Heart left ventricle (tissue), 16 donors: ENCODE measurements around the gene C20orf202. TPM values are rescaled to one million over a fixed set of nuclear protein-coding genes. Genes with fewer than 3 reads are reported as not detected.

Source experiments
- ATAC-seq, 4 donors: fragments of 200-7000 bp; cut with Tn5 transposase; one replicate each; pipeline ENCODE4 v1.9.1; 2020 to 2022; ENCODE audit warnings: moderate library complexity in 4 of 4, mild to moderate bottlenecking in 3 of 4, moderate number of reproducible peaks in 1 of 4
- DNase-seq, 5 donors: peaks; one replicate each; pipeline ENCODE4 v3.0.0-alpha.2; 2020
- H3K27ac ChIP-seq, 12 donors: fragments of 200-600 bp; sonication (generic) in 4 of 12; one replicate each; pipeline versions ENCODE4 v1.5.0 to v1.8.0; 2016 to 2022; ENCODE audit warnings: mild to moderate bottlenecking in 2 of 12
- H3K27me3 ChIP-seq, 9 donors: fragments of 200-600 bp; sonication (generic) in 2 of 9; one replicate each; pipeline versions ENCODE4 v1.5.1 to v1.8.0; 2016 to 2022; ENCODE audit warnings: mild to moderate bottlenecking in 3 of 9
- H3K36me3 ChIP-seq, 9 donors: fragments of 200-600 bp; sonication (generic) in 2 of 9; one replicate each; pipeline versions ENCODE4 v1.5.0 to v1.8.0; 2018 to 2022; ENCODE audit warnings: mild to moderate bottlenecking in 2 of 9
- H3K4me1 ChIP-seq, 12 donors: fragments of 200-600 bp; sonication (generic) in 4 of 12; one replicate each; pipeline versions ENCODE4 v1.5.0 to v1.8.0; 2016 to 2022; ENCODE audit warnings: mild to moderate bottlenecking in 3 of 12
- H3K4me3 ChIP-seq, 12 donors: fragments of 200-600 bp; sonication (generic) in 4 of 12; one replicate each; pipeline versions ENCODE4 v1.5.0 to v1.8.0; 2017 to 2022; ENCODE audit warnings: mild to moderate bottlenecking in 9 of 12, moderate library complexity in 4 of 12
- H3K9me3 ChIP-seq, 12 donors: fragments of 200-600 bp; sonication (generic) in 4 of 12; one replicate each; pipeline versions ENCODE4 v1.5.0 to v1.8.0; 2016 to 2022; ENCODE audit warnings: mild to moderate bottlenecking in 1 of 12
- CTCF ChIP-seq, 12 donors: fragments of 200-600 bp; sonication (generic) in 4 of 12; IDR thresholded peaks; one replicate each; pipeline versions ENCODE4 v1.5.0 to v1.8.0; 2018 to 2022; ENCODE audit warnings: antibody characterized with exemption in 12 of 12, mild to moderate bottlenecking in 5 of 12
- POLR2A ChIP-seq, 2 donors: fragments of 450-650 bp; IDR thresholded peaks; one replicate each; pipeline ENCODE4 v1.6.1; 2017; ENCODE audit warnings: antibody characterized with exemption in 2 of 2, mild to moderate bottlenecking in 2 of 2, moderate library complexity in 2 of 2
- WGBS, 4 donors: extraction: QIAGEN DNeasy Blood & Tissue Kit in 2 of 4; methylation state at CpG; one replicate each; pipeline versions ENCODE4 v1.1.5 to v1.1.7; 2013 to 2018; 5-methylcytosine and 5-hydroxymethylcytosine counted together
- intact Hi-C, 10 donors: fragments of 100-400 bp; cut with DNase I; formaldehyde crosslinking; loops; one replicate each; pipeline versions ENCODE4 v1.11.1 to v1.14.2; 2022
- polyA plus RNA-seq, 2 donors: library from polyadenylated mRNA; stranded (reverse); fragments of 200-250 nt; gene quantifications; one replicate each; pipeline ENCODE4 v1.2.3, GENCODE V29; 2013
- total RNA-seq, 9 donors: library from RNA; depleted of rRNA in 2 of 9; stranded (reverse); fragments of >200 nt in 2 of 9; fragmentation: NEBNext Ultra II Directional in 3 of 9; extraction: Animal tissue kit (Norgen Biotek cat#: 25700) in 3 of 9; gene quantifications; one replicate each; pipeline versions ENCODE4 v1.1.0 to v1.2.4, GENCODE V29; 2016 to 2023
- donor health status: ischemic (EF 13 %, LVEDD 7.1; RV severe dilation, severe dysfunction).
- donor health status: healthy with polysubstance abuse.
- donor health status: DM: no; HTN: yes; CAD: no.
- donor health status: DM: no; HTN: no; CAD: no.
- donor health status: ischemic (EF 25% LVEDD 6.9; RV normal size, moderate dysfunction).
- donor health status: ischemic (EF 25% LVEDD 5.7; RV mildly dilated, moderate dysfunction).
- donor health status: healthy.
- donor health status: DM: yes; HTN: yes; CAD: no.
- donor health status: ischemic (EF 35%, LVEDD 5.7; RV mildly dilated, moderate dysfunction).
- donor health status: nonischemic (EF 11% LVEDD 7.7; RV severe dilation, severe dysfunction).
- donor health status: DM: yes; HTN: yes; CAD: no.
- donor health status: PGD.
- donor health status: ischemic (EF 29% LVEDD 5.4; RV normal size, mild dysfunction).
- donor health status: nonischemic (EF 23%, LVEDD 6.1; RV moderate dilation, normal function).

The C20orf202 gene
- total and polyA plus RNA-seq, 11 donors, result 0.21 to 0.47 (median 0.32) TPM; not detected in 1

- H3K36me3 ChIP-seq, result peaks cover 4 to 83% (median 53%) of the 10 kb centered on the region in 9 donors
- ATAC-seq (no peak), DNase-seq (no peak)
- H3K9me3 ChIP-seq, result peaks cover 0 to 7% (median 0%) of the 10 kb centered on the region in 12 donors
- H3K4me3 ChIP-seq, result no peak overlapping the region
- intact Hi-C loops, result no loop called here
- no peak overlapping the region for H3K27ac ChIP-seq
- no peak for TF ChIP-seq POLR2A (IDR thresholded peaks at IDR 0.05)
- no peak for TF ChIP-seq CTCF (IDR thresholded peaks at IDR 0.05)
- WGBS, 4 donors, result 94 to 99% (median 97%) methylated on average over 10 of the region's 10 CpGs
- H3K27me3 ChIP-seq, result no peaks in the 10 kb centered on the region
- peaks cover 0 to 19% (median 0%) of the 10 kb centered on the region in 12 donors for H3K4me1 ChIP-seq
Observed at GRCh38 chr20:1160496-1160895, 42.8 kb upstream of the C20orf202 start.

GRCh38 chr20:1160991-1161390 lies 42.3 kb upstream of the C20orf202 start:
- Histone ChIP-seq H3K36me3 (peaks cover 4 to 83% (median 56%) of the 10 kb centered on the region in 9 donors), H3K27me3 (no peaks in the 10 kb centered on the region), H3K27ac (no peak overlapping the region), H3K4me3 (no peak overlapping the region), H3K4me1 (peaks cover 0 to 19% (median 0%) of the 10 kb centered on the region in 12 donors), H3K9me3 (peaks cover 0 to 6% (median 0%) of the 10 kb centered on the region in 12 donors)
- TF ChIP-seq CTCF (IDR thresholded peaks at IDR 0.05) (no peak), POLR2A (IDR thresholded peaks at IDR 0.05) (no peak)
- WGBS, 4 donors, result 91 to 100% (median 99%) methylated on average over 11 to 12 of the region's 12 CpGs
- intact Hi-C loops, result no loop called here
- DNase-seq (no peak), ATAC-seq (no peak)

GRCh38 chr20:1163105-1163504 lies 40.1 kb upstream of the C20orf202 start:
- H3K9me3 ChIP-seq, result no peaks in the 10 kb centered on the region
- TF ChIP-seq CTCF (IDR thresholded peaks at IDR 0.05) (no peak), POLR2A (IDR thresholded peaks at IDR 0.05) (no peak)
- H3K4me3 ChIP-seq, result no peak overlapping the region
- peaks cover 0 to 19% (median 0%) of the 10 kb centered on the region in 12 donors for H3K4me1 ChIP-seq
- intact Hi-C loops, result no loop called here
- peaks cover 4 to 93% (median 75%) of the 10 kb centered on the region in 9 donors for H3K36me3 ChIP-seq
- WGBS, 4 donors, result 94 to 98% (median 96%) methylated on average over 6 of the region's 6 CpGs
- ATAC-seq (no peak), DNase-seq (no peak)
- H3K27me3 ChIP-seq, result no peaks in the 10 kb centered on the region
- H3K27ac ChIP-seq, result peak overlapping the region in 2 of 12 donors; percentile 8 to 22

- H3K27me3 ChIP-seq, result no peaks in the 10 kb centered on the region
- peak overlapping the region in 3 of 12 donors; percentile 22 to 46 (median 27) for H3K27ac ChIP-seq
- intact Hi-C loops, result no loop called here
- ATAC-seq (peak in 3 of 4 donors; percentile 59 to 70 (median 69)), DNase-seq (no peak)
- H3K36me3 ChIP-seq, result peaks cover 4 to 93% (median 80%) of the 10 kb centered on the region in 9 donors
- H3K4me3 ChIP-seq, result no peak overlapping the region
- H3K4me1 ChIP-seq, result peaks cover 0 to 19% (median 0%) of the 10 kb centered on the region in 12 donors
- WGBS, 4 donors, result 68 to 83% (median 74%) methylated on average over 2 of the region's 2 CpGs
- H3K9me3 ChIP-seq, result no peaks in the 10 kb centered on the region
- TF ChIP-seq POLR2A (IDR thresholded peaks at IDR 0.05) (no peak), CTCF (IDR thresholded peaks at IDR 0.05) (no peak)
Observed at GRCh38 chr20:1163653-1164052, 39.6 kb upstream of the C20orf202 start.
